Lung (tissue), 12 donors: Measurements from ENCODE around the gene SRP54. TPM values are rescaled to one million over a fixed set of nuclear protein-coding genes. Genes with fewer than 3 reads are reported as not detected.
"Not testable (repeated sequence)": the region's sequence is repeated elsewhere in the genome, so short reads cannot be mapped to it uniquely, and the experiment has no call there.

Source experiments
- ATAC-seq: fragments of 200-7000 bp; cut with Tn5 transposase; one replicate; pipeline ENCODE4 v1.9.1; 2020; ENCODE audit warnings: moderate number of reproducible peaks; ENCODE audit not compliant: insufficient read depth, low FRiP score
- DNase-seq, 3 donors: peaks; one replicate each; pipeline ENCODE4 v3.0.0-alpha.2; 2013 to 2017
- H3K27ac ChIP-seq, 2 donors: one replicate each; pipeline ENCODE4 v1.5.1; 2013; ENCODE audit warnings: mild to moderate bottlenecking in 2 of 2, moderate library complexity in 2 of 2, control low read depth in 1 of 2, inconsistent platforms in 1 of 2, low read depth in 1 of 2, low read length in 1 of 2
- H3K27me3 ChIP-seq, 3 donors: one replicate each; pipeline ENCODE4 v1.5.1; 2013; ENCODE audit warnings: low read length in 2 of 3; ENCODE audit not compliant: control insufficient read depth in 3 of 3, insufficient read depth in 3 of 3
- H3K36me3 ChIP-seq, 4 donors: one replicate each; pipeline ENCODE4 v1.5.1; 2013; ENCODE audit warnings: low read length in 4 of 4, mild to moderate bottlenecking in 1 of 4, moderate library complexity in 1 of 4; ENCODE audit not compliant: control insufficient read depth in 4 of 4, insufficient read depth in 4 of 4
- H3K4me1 ChIP-seq, 5 donors: one replicate each; pipeline ENCODE4 v1.5.1; 2013; ENCODE audit warnings: low read length in 5 of 5, mild to moderate bottlenecking in 2 of 5, moderate library complexity in 1 of 5; ENCODE audit not compliant: control insufficient read depth in 5 of 5, insufficient read depth in 5 of 5
- H3K4me3 ChIP-seq: one replicate; pipeline ENCODE4 v1.5.1; 2013; ENCODE audit warnings: mild to moderate bottlenecking, control low read depth, moderate library complexity
- H3K9ac ChIP-seq, 2 donors: one replicate each; pipeline ENCODE4 v1.5.1; 2013; ENCODE audit warnings: low read length in 2 of 2, control low read depth in 1 of 2; ENCODE audit not compliant: insufficient read depth in 1 of 2
- H3K9me3 ChIP-seq, 4 donors: one replicate each; pipeline ENCODE4 v1.5.1; 2013; ENCODE audit warnings: low read length in 3 of 4, mild to moderate bottlenecking in 1 of 4, moderate library complexity in 1 of 4; ENCODE audit not compliant: control insufficient read depth in 4 of 4, insufficient read depth in 3 of 4
- WGBS, 2 donors: extraction: QIAGEN DNeasy Blood & Tissue Kit; methylation state at CpG; one replicate each; pipeline ENCODE4 v1.1.7; 2013; 5-methylcytosine and 5-hydroxymethylcytosine counted together
- polyA plus RNA-seq, 2 donors: library from polyadenylated mRNA; stranded (reverse); fragments of 200-250 nt; gene quantifications; one replicate each; pipeline ENCODE4 v1.2.1, GENCODE V29; 2013
- total RNA-seq, 2 donors: library from RNA; depleted of rRNA in 1 of 2; stranded (reverse); fragments of >200 nt in 1 of 2; gene quantifications; one replicate each; pipeline ENCODE4 v1.2.1, GENCODE V29; 2014 to 2021
- TF ChIP-seq, protein P1 (sequence below): IDR thresholded peaks from 2 replicates; pipeline ENCODE4 v1.5.1; 2012; ENCODE audit warnings: mild to moderate bottlenecking; ENCODE audit errors: control extremely low read depth, extremely low read depth
- donor health status: control.
- donor health status: control.
- donor health status: Bipolar disorder and iron deficiency.
- donor health status: healthy.
- donor health status: DM: yes; HTN: yes; CAD: no.

The SRP54 gene
- total and polyA plus RNA-seq, 4 donors: 24.5 to 92.8 (median 44.8) TPM

DNA sequence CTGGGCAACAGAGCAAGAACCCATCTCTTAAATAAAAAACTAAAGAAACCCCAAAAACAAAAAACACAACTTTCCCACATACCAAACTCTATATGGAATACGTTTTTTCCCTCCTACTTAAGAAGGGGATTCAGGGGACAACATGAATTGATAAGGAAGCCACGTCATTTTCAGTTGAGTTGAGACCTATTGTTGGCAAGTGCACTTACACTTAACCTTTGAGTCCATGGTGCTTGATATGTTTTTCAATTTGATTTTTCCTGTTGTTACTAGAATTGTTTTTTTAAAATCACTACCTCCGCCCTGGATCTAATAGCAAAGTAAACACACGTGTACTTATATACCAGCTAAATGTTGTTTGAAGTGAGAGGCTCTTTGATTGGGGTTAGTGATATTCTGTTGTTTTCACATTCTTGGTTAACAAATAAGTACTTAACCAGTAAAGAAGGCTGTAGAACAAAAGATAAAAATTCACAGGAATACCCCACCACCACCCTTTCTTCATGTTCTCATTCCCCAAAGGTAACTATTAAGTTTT is 65.3 kb downstream of the SRP54 start:
- Histone ChIP-seq H3K36me3 (peaks cover 0 to 2% (median 0%) of the 10 kb centered on the region in 4 donors), H3K27ac (no peak overlapping the region), H3K9me3 (peaks cover 0 to 2% (median 0%) of the 10 kb centered on the region in 4 donors), H3K4me3 (no peak overlapping the region), H3K27me3 (no peaks in the 10 kb centered on the region), H3K4me1 (peaks cover 0 to 10% (median 8%) of the 10 kb centered on the region in 5 donors), H3K9ac (no peak overlapping the region)
- no peak for ATAC-seq
- no peak for DNase-seq
- 47 to 84% methylated on average over 4 of the region's 4 CpGs for WGBS, 2 donors
- TF ChIP-seq, protein P1, sequence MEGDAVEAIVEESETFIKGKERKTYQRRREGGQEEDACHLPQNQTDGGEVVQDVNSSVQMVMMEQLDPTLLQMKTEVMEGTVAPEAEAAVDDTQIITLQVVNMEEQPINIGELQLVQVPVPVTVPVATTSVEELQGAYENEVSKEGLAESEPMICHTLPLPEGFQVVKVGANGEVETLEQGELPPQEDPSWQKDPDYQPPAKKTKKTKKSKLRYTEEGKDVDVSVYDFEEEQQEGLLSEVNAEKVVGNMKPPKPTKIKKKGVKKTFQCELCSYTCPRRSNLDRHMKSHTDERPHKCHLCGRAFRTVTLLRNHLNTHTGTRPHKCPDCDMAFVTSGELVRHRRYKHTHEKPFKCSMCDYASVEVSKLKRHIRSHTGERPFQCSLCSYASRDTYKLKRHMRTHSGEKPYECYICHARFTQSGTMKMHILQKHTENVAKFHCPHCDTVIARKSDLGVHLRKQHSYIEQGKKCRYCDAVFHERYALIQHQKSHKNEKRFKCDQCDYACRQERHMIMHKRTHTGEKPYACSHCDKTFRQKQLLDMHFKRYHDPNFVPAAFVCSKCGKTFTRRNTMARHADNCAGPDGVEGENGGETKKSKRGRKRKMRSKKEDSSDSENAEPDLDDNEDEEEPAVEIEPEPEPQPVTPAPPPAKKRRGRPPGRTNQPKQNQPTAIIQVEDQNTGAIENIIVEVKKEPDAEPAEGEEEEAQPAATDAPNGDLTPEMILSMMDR: no peak

DNA sequence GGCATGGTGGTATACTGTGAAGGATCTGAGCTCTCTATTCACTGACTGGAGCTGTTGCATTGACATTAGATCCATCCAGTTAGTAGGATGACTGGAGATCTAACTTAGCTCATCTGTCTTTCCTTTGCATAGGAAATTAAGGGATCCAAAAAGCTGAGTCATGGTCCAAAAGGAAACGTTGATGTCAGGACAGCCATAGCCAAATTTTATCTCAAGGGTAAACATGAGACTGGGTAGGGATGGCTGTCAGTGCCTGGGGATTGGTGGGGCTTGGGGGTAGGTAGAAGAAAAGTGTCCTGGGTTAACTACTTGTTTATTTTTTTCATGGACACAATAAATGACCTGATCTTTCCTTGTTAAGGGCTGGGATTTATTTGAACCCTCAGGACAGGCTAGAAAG is 67.9 kb downstream of the SRP54 start:
- DNase-seq (no peak), ATAC-seq (no peak)
- no peak overlapping the region for H3K9ac ChIP-seq
- H3K4me3 ChIP-seq: no peak overlapping the region
- TF ChIP-seq, protein P1: no peak
- peaks cover 5 to 8% (median 6%) of the 10 kb centered on the region in 4 donors for H3K36me3 ChIP-seq
- peaks cover 0 to 8% (median 4%) of the 10 kb centered on the region in 5 donors for H3K4me1 ChIP-seq
- H3K27ac ChIP-seq: peak overlapping the region in 1 of 2 donors; percentile 46
- H3K9me3 ChIP-seq: peaks cover 0 to 2% (median 0%) of the 10 kb centered on the region in 4 donors
- no peaks in the 10 kb centered on the region for H3K27me3 ChIP-seq
- WGBS, 2 donors: 0 to 4% methylated on average over 1 of the region's 1 CpG

DNA sequence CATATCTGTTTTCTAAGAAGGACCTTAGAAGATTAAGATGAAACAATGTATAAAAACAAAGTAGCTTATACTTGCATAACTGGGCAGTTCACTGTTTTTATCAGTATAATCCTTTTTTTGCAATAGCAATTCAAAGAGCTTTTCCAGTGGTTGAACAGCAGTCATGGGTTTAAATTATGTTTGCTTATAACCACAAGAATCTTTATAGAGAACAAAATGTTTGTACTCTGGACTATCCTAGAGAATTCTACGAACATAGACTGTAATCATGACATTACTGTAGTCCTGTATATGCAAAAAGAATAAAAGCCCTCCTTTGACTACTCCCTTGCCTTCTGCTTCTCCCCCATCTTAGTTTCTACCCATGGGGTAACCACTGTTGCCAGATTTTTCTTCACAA is 69.0 kb downstream of the SRP54 start:
- TF ChIP-seq, protein P1: no peak
- 60 to 80% methylated on average over 1 of the region's 1 CpG for WGBS, 2 donors
- Histone ChIP-seq H3K9ac (no peak overlapping the region), H3K36me3 (peaks cover 5 to 9% (median 7%) of the 10 kb centered on the region in 4 donors), H3K27ac (no peak overlapping the region), H3K4me3 (no peak overlapping the region), H3K9me3 (no peaks in the 10 kb centered on the region), H3K4me1 (peaks cover 0 to 10% (median 3%) of the 10 kb centered on the region in 5 donors), H3K27me3 (no peaks in the 10 kb centered on the region)
- ATAC-seq (no peak), DNase-seq (no peak)

DNA sequence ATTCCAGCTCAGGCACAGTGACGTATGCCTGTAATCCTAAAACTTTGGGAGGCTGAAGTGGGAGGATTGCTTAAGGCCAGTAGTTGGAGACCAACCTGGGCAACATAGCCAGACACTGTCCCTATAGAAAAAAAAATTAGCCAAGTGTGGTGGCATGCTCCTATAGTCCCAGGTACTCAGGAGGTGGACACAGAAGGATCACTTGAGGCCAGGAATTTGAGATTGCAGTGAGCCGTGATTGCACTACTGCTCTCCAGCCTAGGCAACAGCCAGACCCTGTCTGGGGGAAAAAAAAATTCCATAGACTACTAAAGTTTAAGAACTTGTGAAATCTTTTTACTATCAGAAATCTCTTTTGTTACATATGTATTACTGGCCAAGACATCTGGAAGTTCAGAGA is 69.8 kb downstream of the SRP54 start:
- peaks cover 5 to 9% (median 7%) of the 10 kb centered on the region in 4 donors for H3K36me3 ChIP-seq
- no peak for ATAC-seq
- WGBS, 2 donors: 90 to 91% methylated on average over 2 of the region's 2 CpGs
- H3K27me3 ChIP-seq: no peaks in the 10 kb centered on the region
- no peak for DNase-seq
- H3K9me3 ChIP-seq: no peaks in the 10 kb centered on the region
- TF ChIP-seq, protein P1: no peak
- no peak overlapping the region for H3K4me3 ChIP-seq
- no peak overlapping the region for H3K9ac ChIP-seq
- peaks cover 0 to 10% (median 0%) of the 10 kb centered on the region in 5 donors for H3K4me1 ChIP-seq
- H3K27ac ChIP-seq: no peak overlapping the region

DNA sequence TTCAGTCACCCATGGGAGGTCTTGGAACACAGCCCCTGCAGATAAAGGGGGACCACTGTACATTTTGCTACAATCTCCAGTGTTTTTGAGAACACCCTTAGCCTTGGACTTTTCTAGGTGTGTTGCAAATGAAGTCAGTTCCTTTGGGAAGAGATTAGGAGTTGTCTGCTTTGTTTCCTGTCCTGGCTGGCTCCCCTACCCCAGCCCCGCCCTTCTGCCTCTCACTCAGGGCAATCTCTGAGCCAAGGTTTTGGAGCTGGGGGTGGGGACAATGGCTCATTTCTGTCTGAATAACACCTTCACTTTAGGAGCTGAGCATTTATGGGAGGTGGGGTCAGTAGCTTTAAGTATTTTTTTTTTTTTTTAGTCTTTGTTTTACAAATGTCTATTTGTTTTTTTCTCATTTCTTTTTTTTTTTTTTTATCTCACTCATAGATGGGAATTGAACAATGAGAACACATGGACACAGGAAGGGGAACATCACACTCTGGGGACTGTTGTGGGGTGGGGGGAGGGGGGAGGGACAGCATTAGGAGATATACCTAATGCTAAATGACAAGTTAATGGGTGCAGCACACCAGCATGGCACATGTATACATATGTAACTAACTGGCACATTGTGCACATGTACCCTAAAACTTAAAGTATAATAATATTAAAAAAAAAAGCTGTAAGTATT is 78.5 kb downstream of the SRP54 start:
- not testable (repeated sequence) for DNase-seq, H3K9me3 ChIP-seq, ATAC-seq, H3K9ac ChIP-seq, H3K4me3 ChIP-seq, H3K4me1 ChIP-seq, H3K27me3 ChIP-seq, H3K36me3 ChIP-seq
- H3K27ac ChIP-seq: peak overlapping the region in 1 of 2 donors; percentile 68
- WGBS, 2 donors: 76 to 82% methylated on average over 1 of the region's 1 CpG
